ENCODE results near the gene CMPK2. TPM values are rescaled to one million over a fixed set of nuclear protein-coding genes. Genes with fewer than 3 reads are reported as not detected.

Gene CMPK2
- total and polyA plus RNA-seq, 9 of the 15 experiments (the other 6 are each of a cell fraction or from before 2014, with no cell fraction given): 2.6 to 10.5 (median 5.0) TPM

DNA sequence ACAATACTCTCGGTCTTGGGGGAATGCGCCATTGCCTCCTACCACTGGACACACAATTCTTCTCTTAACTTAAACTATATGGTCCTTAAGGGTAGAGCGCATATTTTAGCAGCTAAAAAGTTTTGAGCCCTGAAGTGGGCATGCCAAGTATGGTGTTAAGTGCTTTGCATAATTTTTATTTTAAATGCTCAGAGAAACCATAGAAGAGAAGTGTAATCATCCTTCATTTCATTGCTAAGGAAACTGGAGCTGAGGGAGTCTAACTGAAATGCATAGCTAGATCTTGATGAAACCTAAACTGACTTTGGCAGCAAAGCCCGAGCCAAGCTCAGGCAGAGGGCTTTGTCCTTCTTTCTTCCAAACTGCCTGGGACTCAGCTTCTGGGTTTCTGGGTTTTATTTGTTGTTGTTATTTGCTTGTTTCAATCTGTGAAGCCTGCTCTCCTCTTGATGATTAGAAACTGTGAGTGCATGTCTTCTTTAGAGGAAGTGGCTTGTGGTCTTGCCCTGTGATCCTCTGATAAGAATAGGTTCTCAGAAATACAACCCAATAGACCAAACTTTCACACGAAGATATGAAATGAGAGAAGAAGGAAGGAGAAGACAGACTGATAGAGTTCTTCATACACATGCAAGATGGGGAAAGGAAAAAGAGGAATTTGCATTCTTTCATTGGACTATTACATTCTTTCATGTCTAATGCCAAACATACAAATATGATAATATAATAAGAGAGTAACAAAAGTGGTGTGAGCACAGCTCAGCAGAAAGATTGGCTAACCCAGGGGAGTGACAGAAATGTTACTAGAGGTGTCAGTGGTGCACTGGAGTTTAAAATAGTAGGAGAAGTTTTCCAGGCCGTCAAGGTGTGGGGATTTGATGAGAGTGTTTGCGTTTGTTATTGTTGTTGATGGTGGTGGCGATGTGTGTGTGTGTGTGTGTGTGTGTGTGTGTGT, 44.0 kb upstream of the CMPK2 start (continued):
- no peak for TF ChIP-seq YBX1 (IDR thresholded peaks at IDR 0.05)
- no peak for TF ChIP-seq BACH1 (tag; IDR thresholded peaks at IDR 0.05)
- TF ChIP-seq ZNF699 (CRISPR knock-in tag; IDR thresholded peaks at IDR 0.05; ENCODE audit: insufficient replicate concordance): no peak
- TF ChIP-seq PHTF2 (CRISPR knock-in tag; IDR thresholded peaks at IDR 0.05): no peak
- TF ChIP-seq, protein P1, sequence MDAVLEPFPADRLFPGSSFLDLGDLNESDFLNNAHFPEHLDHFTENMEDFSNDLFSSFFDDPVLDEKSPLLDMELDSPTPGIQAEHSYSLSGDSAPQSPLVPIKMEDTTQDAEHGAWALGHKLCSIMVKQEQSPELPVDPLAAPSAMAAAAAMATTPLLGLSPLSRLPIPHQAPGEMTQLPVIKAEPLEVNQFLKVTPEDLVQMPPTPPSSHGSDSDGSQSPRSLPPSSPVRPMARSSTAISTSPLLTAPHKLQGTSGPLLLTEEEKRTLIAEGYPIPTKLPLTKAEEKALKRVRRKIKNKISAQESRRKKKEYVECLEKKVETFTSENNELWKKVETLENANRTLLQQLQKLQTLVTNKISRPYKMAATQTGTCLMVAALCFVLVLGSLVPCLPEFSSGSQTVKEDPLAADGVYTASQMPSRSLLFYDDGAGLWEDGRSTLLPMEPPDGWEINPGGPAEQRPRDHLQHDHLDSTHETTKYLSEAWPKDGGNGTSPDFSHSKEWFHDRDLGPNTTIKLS (IDR thresholded peaks at IDR 0.05; ENCODE audit: borderline replicate concordance, low read depth): no peak
- TF ChIP-seq, protein P2, sequence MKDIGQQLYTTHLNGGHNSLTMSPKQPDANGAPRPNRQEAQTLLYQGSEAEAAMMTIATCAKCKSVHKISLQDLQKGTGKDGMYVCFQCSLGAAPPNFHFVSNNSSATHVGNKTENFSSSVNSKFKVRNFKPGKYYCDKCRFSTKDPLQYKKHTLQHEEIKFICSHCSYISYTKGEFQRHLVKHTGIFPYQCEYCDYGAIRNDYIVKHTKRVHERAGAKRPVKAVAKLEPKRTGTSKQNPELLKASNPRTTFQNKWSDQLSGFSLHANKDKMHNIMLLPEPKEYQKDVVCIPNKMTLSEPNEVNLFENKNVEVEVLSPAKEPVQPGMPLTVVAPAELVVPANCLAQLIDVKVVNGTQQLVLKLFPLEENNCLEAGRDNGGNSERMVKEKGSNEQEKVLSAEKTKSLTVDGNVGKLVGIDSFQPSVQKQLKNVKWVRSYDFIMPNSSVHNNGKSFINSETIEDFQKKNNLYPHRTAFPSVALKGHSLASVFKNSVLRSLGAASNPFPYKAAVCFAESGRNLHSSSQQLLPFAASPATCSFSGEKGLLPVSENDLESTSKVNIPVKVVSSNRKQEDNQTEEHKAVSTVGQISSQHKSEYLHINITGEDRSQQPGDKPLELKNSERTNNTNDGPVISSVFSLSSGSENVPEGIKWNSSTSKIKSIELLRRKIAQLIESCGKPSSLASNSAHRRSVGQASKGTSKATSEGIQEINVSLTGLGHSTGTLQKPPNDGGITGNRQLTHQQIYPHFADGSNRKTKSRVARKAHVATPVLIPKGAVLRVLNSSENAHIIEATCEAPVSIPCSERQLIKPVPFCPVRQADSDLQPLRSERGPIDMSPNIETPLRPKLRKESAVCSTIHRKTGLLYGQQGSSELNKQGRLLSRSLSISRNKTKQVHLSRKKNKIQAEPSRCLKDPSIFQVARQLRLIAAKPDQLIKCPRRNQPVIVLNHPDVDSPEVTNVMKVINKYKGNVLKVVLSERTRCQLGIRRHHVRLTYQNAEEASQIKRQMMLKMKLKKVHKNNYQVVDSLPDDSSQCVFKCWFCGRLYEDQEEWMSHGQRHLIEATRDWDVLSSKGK (CRISPR knock-in tag; IDR thresholded peaks at IDR 0.05): no peak
- peak; percentile 95 for TF ChIP-seq TCF3 (CRISPR knock-in tag; IDR thresholded peaks at IDR 0.05)
- TF ChIP-seq E2F8 (IDR thresholded peaks at IDR 0.05; ENCODE audit: low read depth, partially characterized antibody): peak; percentile 38
- TF ChIP-seq ZNF778 (CRISPR knock-in tag; IDR thresholded peaks at IDR 0.05): no peak
- TF ChIP-seq E2F4 (CRISPR knock-in tag; IDR thresholded peaks at IDR 0.05; ENCODE audit: low read depth): no peak
- peak; percentile 71 for TF ChIP-seq ARHGAP35 (IDR thresholded peaks at IDR 0.05; ENCODE audit: partially characterized antibody)
- TF ChIP-seq NRF1 (conservative IDR thresholded peaks at IDR 0.05 in 1 of 2, IDR thresholded peaks at IDR 0.05 in 1 of 2): no peak
- TF ChIP-seq ZNF436 (CRISPR knock-in tag; IDR thresholded peaks at IDR 0.05): no peak
- no peak for TF ChIP-seq ZNF57 (CRISPR knock-in tag; IDR thresholded peaks at IDR 0.05)
- no peak for TF ChIP-seq ZFP1 (CRISPR knock-in tag; IDR thresholded peaks at IDR 0.05)
- no peak for TF ChIP-seq CHD1 (IDR thresholded peaks at IDR 0.05; ENCODE audit: low read length)

Measured in K562 (cell line).